NCI-H526 treated with DMSO at 0.1 percent for 48 hours (cell line): ENCODE measurements around the gene ZNF205.

Experiments used
- DNase-seq: peaks from one replicate; lab custom pipeline; 2025; lab: John Stamatoyannopoulos, UW

ZNF205 gene

DNA sequence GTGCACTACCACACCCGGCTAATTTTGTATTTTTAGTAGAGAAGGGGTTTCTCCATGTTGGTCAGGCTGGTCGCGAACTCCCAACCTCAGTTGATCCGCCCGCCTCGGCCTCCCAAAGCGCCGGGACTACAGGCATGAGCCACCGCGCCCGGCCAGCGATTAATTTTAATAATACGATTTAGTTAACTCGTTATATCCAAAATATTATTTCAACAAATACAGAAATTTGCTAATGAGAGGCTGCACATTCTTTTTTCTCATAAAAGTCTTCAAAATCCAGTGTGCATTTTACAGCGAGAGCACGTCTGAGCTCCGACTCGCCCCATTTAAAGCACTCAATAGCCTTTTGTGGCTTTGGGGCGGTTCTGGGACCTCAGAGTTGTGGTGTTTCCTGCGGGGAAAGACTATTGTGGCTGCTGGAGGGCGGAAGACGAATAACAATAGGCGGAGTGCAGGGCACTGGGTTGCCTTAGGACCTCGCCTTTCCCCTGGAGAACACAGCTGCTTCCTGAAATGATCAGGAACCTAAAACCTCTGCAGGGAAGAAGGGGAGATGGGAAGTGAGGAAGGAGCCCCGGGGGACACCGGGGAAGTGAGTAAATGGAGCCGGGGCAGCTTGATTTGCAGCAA lies 10.4 kb upstream of the ZNF205 start:
- no peak for DNase-seq

DNA sequence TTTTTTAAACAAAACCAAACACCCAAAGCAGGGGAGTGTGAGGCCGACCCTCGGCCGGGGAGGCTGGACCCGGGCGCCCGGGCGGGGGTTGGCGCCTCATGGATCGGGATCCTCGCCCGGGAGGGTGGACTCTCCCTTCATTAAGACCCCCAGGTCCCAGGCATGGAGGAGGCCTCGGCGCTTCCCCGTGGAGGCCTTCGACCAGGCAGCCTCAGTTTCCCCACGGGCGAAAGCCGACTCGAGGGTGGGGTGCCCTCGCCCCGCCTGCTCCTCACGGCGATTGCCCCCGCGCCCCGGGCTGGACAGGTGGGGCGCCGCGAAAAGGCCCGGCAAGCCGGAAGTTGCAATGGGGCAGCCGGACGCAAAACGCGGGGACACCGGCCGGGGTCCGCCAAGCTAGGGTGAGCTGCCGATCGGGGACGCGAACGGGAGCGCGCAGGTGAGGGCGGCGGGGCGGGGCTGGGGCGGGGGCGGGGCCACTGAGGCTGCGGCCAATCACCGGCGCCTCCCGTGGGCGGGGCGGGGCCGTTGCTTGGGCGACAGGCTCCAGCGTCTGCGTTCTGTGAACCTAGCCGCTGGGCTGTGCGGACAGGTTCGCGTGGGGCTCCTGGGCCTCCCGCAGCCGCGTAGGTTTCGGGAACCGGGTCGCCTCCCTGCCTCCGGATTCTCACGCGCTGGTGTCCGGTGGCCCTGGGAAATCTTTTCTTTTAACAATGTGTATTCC lies 6.0 kb upstream of the ZNF205 start:
- DNase-seq = peak; percentile 58

DNA sequence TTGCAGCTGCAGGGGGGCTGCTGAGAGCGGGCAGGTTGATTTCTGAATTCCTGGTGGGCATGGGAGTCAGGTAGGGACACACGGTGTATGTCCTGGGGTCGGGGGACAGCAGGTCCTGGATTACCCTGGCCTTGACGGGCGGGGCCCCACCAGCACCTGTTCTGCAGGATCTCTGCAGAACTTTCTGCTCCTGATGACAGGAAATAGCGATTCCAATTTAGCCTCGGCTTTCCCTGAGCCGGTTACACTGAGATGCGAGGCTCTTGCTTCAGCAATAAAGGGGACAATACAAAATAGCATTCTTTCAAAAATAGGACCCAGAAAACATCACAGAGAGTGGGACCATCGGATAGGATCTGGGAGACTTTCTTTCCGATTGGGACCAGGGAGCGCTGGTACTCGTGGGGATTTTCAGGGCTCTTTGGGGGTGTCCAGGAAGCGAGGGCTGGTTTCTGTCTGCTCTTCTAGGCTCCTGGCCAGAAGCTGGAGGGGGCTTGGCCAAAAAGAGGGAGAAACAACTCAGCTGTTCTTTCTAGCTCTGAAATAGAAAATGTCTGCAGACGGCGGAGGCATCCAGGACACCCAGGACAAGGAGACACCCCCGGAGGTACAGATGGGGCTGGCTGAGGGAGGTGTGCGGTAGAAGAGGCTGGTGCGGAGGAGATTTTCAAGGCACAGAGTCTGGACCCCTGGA lies 642 bp downstream of the ZNF205 start:
- DNase-seq = no peak

GRCh38 chr16:3113765-3114479 lies 1.5 kb downstream of the ZNF205 start:
- DNase-seq = no peak

GRCh38 chr16:3115003-3115402 lies 2.6 kb downstream of the ZNF205 start:
- DNase-seq = no peak

- DNase-seq = no peak
These were observed 3.2 kb downstream of the ZNF205 start for GRCh38 chr16:3115561-3115960.

GRCh38 chr16:3118204-3118790 lies 5.9 kb downstream of the ZNF205 start:
- DNase-seq = no peak

- DNase-seq = no peak
These were observed 6.5 kb downstream of the ZNF205 start for GRCh38 chr16:3118846-3119245.

DNA sequence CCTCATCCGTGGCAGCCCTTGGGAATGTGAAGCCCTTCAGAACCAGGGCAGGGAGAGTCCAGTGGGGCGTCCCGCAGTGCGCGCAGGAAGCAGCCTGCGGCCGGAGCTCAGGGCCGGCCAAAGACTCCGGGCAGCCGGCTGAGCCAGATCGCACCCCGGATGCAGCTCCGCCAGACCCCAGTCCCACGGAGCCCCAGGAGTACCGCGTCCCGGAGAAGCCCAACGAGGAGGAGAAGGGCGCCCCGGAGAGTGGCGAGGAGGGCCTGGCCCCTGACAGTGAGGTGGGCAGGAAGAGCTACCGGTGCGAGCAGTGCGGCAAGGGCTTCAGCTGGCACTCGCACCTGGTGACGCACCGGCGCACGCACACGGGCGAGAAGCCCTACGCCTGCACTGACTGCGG lies 6.9 kb downstream of the ZNF205 start:
- DNase-seq = no peak

DNA sequence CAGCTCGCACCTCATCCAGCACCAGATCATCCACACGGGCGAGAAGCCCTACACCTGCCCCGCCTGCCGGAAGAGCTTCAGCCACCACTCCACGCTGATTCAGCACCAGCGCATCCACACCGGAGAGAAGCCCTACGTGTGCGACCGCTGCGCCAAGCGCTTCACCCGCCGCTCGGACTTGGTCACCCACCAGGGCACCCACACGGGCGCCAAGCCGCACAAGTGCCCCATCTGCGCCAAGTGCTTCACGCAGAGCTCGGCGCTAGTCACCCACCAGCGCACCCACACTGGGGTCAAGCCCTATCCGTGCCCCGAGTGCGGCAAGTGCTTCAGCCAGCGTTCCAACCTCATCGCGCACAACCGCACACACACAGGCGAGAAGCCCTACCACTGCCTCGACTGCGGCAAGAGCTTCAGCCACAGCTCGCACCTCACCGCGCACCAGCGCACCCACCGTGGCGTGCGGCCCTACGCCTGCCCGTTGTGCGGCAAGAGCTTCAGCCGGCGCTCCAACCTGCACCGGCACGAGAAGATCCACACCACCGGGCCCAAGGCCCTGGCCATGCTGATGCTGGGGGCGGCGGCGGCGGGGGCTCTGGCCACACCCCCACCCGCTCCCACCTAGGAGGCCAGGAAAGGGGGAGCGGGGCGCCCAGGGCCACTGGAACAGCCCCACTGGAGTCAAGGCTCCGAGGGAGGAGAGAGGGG lies 7.5 kb downstream of the ZNF205 start:
- DNase-seq = no peak

- no peak for DNase-seq
These were observed 8.0 kb downstream of the ZNF205 start for GRCh38 chr16:3120435-3120834.

DNA sequence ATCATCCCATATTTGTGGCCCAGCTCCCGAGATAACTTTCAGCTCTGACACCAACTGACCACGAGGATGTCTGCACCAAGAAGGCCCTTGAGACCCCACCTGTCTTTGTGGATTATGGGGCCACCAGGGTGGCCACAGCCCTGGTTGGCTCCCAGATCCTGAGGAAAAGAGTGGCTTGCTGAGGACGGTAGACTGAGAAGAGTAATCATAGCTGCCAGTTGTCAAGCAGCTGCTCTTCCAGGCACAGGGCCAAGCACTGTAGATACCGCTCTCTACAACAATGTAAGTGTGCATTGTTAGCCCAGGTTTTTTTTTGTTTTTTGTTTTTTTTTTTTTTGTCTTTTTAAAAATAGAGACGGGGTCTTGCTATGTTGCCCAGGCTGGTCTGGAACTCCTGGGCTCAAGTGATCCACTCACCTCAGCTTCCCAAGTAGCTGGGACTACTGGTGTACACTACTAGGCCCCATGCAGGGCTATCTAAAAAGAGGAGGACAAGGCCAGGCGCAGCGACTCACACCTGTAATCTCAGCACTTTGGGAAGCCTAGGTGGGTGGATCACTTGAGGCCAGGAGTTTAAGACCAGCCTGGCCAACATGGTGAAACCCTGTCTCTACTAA lies 9.6 kb downstream of the ZNF205 start:
- no peak for DNase-seq

DNA sequence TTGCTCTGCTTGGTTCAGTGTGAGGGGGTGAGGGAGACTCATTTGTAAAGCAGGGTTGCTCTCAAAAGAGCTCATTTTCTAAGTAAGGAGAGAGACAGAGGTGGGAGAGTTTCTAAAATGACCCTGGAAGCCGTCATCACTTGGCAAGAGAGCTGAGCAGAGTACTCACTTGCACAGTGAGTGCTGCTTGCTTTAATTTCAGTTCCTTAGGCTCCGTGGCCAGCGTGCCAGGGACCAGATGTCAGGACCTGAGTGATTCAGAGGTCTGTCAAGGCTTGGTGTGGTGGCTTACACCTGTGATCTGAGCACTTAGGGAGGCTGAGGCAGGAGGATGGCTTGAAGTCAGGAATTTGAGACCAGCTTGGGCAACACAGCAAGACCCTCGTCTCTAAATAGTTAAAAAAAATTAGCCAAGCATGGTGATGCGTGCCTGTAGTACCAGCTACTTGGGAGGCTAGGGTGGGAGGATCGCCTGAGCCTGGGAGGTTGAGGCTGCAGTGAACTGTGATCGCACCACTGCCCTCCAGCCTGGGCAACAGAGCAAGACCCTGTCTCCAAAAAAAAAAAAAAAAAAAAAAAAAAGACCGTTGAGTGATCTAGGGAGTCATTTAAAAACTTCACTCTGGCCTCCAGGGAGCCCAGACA lies 10.7 kb downstream of the ZNF205 start:
- DNase-seq = no peak

DNA sequence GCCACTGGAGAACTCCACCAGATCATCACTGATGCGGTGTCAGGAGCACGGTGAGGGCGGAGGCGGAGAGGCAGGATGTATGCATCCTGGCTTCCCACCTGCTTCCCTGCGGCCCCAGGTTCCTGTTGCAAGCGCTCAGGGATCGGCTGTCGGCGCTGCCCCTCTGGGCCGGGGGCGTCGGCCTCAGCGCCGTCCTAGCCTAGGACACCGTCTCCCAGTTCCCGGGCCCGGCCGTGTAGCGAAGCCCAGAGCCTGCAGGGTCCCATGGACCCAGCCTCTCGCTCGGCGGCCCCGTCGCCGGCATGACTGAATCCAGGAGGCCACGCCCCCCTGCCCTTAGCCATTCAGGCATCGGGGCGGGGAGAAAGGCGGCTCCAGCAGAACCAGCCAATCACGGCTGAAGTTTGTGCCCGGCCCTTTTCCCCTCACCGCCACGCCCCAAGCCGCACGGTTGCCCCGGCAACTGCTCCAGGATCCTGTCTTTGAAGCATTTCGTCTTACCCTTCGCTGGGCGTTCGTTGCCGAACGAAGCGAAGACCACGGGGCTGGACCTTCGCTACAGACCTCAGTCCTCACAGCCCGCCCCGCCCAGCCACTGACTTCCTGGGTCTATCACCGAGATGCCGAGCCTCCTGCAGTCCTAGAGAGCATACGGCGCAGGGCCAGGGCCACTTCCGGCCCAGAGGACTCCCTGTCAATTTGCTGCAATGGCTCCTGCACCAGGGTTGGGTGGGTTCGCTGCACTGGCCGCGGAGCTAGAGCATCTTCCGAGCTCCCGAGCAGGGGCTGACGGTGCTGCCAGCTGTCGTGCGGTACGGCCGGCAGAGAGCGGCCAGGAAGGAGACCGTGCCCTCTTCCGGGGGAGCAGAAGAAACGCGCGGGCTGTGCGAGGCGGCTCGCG lies 11.8 kb downstream of the ZNF205 start:
- peak; percentile 76 for DNase-seq

DNA sequence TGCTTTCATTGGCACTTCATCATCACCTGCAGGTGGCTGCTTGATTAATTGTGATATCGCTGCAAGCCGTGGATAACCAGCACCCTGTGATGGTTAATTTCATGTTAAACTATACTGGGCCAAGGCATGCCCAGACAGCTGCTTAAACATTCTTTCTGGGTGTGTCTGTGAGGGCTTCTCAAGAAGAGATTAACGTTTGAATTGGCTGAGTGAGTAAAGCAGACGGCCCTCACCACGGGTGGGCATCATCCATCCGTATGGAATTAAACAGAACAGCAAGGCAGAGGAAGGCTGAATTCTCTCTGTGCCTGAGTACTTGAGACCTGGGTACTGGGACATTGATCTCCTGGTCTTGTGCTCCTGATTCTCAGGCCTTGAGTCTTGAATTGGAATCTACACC lies 15.4 kb downstream of the ZNF205 start:
- no peak for DNase-seq

- peak; percentile 56 for DNase-seq
These were observed 17.0 kb downstream of the ZNF205 start for GRCh38 chr16:3129137-3130131.

GRCh38 chr16:3131755-3132377 lies 19.5 kb downstream of the ZNF205 start:
- no peak for DNase-seq

GRCh38 chr16:3133844-3134243 lies 21.5 kb downstream of the ZNF205 start:
- DNase-seq = no peak
